Neuron (in vitro differentiated cells): Measurements from ENCODE around the gene PHOSPHO2.
A peak's percentile ranks its signal among the peaks of the same experiment; 100 is the strongest.

Source experiments
- H2AFZ ChIP-seq: one replicate; pipeline ENCODE4 v1.6.1; 2013; ENCODE audit warnings: low read depth, mild to moderate bottlenecking, inconsistent platforms, low read length, moderate library complexity
- H3K27me3 ChIP-seq: one replicate; pipeline ENCODE4 v1.6.1; 2013; ENCODE audit warnings: low read length; ENCODE audit not compliant: insufficient read depth
- H3K36me3 ChIP-seq: one replicate; pipeline ENCODE4 v1.6.1; 2013; ENCODE audit warnings: low read length; ENCODE audit not compliant: insufficient read depth
- H3K4me1 ChIP-seq: one replicate; pipeline ENCODE4 v1.6.1; 2013; ENCODE audit warnings: low read length; ENCODE audit not compliant: insufficient read depth
- H3K4me3 ChIP-seq: 2 replicates; pipeline ENCODE4 v1.5.1; 2013; ENCODE audit warnings: mild to moderate bottlenecking, low read length, moderate library complexity
- H3K9me3 ChIP-seq: one replicate; pipeline ENCODE4 v1.6.1; 2013; ENCODE audit warnings: low read length

Gene PHOSPHO2, protein sequence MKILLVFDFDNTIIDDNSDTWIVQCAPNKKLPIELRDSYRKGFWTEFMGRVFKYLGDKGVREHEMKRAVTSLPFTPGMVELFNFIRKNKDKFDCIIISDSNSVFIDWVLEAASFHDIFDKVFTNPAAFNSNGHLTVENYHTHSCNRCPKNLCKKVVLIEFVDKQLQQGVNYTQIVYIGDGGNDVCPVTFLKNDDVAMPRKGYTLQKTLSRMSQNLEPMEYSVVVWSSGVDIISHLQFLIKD

GRCh38 chr2:169694113-169694893 lies at the start of gene PHOSPHO2, which contains the start of gene CFAP210:
Gene PHOSPHO2 (plus strand): TSS chr2:169694469. CDS start chr2:169700972, 6,503 bp downstream.
Gene CFAP210 (minus strand): TSS chr2:169694405. CDS start chr2:169694327, 78 bp downstream.
- peak within 1 kb of the TSS; percentile 63 for H3K4me3 ChIP-seq
- H3K36me3 ChIP-seq, result peaks cover 15% of the 10 kb centered on the region
- no peaks in the 10 kb centered on the region for H3K27me3 ChIP-seq
- peak within 1 kb of the TSS; percentile 85 for H2AFZ ChIP-seq
- H3K4me1 ChIP-seq, result peaks cover 19% of the 10 kb centered on the region
- H3K9me3 ChIP-seq, result peaks cover 6% of the 10 kb centered on the region

DNA sequence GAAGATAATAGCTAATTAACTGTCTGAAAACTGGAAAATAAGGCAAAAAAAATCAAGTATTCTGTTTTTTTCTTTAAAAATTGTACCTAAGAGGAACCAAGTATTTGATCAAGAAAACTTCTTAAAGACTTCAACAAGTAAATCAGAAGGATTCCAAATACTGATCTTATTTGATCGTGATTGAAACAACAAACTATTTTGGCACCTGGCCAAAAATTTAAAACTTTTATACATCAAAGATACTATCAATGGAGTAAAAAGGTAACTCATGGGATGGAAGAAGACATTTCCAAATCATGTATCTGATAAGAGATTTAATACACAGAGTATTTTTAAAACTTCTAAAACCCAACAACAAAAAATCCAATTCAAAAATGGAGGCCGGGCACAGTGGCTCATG lies 46.8 kb upstream of the PHOSPHO2 start:
- H3K36me3 ChIP-seq, result no peaks in the 10 kb centered on the region
- H3K4me3 ChIP-seq, result no peak overlapping the region
- no peak overlapping the region for H2AFZ ChIP-seq
- H3K27me3 ChIP-seq, result no peaks in the 10 kb centered on the region
- H3K9me3 ChIP-seq, result no peaks in the 10 kb centered on the region
- no peaks in the 10 kb centered on the region for H3K4me1 ChIP-seq

DNA sequence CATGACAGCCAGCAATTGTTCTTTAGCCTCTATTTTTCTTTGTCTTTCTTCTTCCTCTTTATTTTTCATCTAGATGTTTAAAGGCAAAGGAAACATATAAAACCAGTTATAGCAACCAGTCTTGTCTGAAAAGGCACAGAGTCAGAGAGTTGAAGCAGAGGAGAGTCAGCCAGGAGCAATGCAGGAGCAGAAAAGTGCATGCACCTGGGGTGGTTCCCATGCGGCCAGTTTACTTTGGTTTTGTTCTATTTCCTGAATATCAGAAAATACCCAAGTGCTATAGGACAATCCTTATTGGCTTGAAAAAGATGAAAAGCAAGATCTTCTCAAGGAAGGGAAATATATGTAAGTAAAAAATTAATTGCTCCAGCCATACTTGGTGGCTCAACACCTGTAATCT lies 45.0 kb upstream of the PHOSPHO2 start:
- Histone ChIP-seq H2AFZ (no peak overlapping the region), H3K27me3 (no peaks in the 10 kb centered on the region), H3K9me3 (no peaks in the 10 kb centered on the region), H3K4me1 (no peaks in the 10 kb centered on the region), H3K36me3 (no peaks in the 10 kb centered on the region), H3K4me3 (no peak overlapping the region)

- H3K36me3 ChIP-seq, result no peaks in the 10 kb centered on the region
- H3K27me3 ChIP-seq, result no peaks in the 10 kb centered on the region
- H3K4me3 ChIP-seq, result no peak overlapping the region
- H2AFZ ChIP-seq, result no peak overlapping the region
- no peaks in the 10 kb centered on the region for H3K4me1 ChIP-seq
- H3K9me3 ChIP-seq, result no peaks in the 10 kb centered on the region
Observed at GRCh38 chr2:169653636-169654035, 40.6 kb upstream of the PHOSPHO2 start.

GRCh38 chr2:169656164-169656563 lies 38.1 kb upstream of the PHOSPHO2 start:
- H3K36me3 ChIP-seq, result no peaks in the 10 kb centered on the region
- H3K4me3 ChIP-seq, result no peak overlapping the region
- H3K27me3 ChIP-seq, result no peaks in the 10 kb centered on the region
- H2AFZ ChIP-seq, result no peak overlapping the region
- no peaks in the 10 kb centered on the region for H3K9me3 ChIP-seq
- no peaks in the 10 kb centered on the region for H3K4me1 ChIP-seq

- H3K4me3 ChIP-seq, result no peak overlapping the region
- no peaks in the 10 kb centered on the region for H3K4me1 ChIP-seq
- no peaks in the 10 kb centered on the region for H3K9me3 ChIP-seq
- H3K27me3 ChIP-seq, result no peaks in the 10 kb centered on the region
- no peak overlapping the region for H2AFZ ChIP-seq
- no peaks in the 10 kb centered on the region for H3K36me3 ChIP-seq
Observed at GRCh38 chr2:169658877-169659276, 35.4 kb upstream of the PHOSPHO2 start.

DNA sequence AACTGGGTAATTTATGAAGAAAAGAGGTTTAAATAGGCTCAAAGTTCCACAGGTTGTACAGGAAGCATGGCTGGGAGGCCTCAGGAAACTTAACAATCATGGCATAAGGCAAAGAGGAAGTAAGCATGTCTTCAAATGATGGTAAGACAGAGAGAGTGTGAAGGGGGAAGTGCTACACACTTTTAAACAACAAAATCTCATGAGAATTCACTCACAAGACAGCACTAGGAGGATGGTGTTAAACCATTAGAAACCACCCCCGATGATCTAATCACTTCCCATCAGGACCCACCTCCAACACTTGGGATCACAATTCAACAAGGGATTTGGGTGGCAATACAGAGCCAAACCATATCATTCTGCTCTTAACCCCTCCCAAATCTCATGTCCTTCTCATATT lies 34.9 kb upstream of the PHOSPHO2 start:
- no peaks in the 10 kb centered on the region for H3K9me3 ChIP-seq
- no peak overlapping the region for H3K4me3 ChIP-seq
- H2AFZ ChIP-seq, result no peak overlapping the region
- no peaks in the 10 kb centered on the region for H3K27me3 ChIP-seq
- no peaks in the 10 kb centered on the region for H3K36me3 ChIP-seq
- no peaks in the 10 kb centered on the region for H3K4me1 ChIP-seq

GRCh38 chr2:169661265-169661664 lies 33.0 kb upstream of the PHOSPHO2 start:
- Histone ChIP-seq H3K4me1 (no peaks in the 10 kb centered on the region), H3K9me3 (no peaks in the 10 kb centered on the region), H2AFZ (no peak overlapping the region), H3K4me3 (no peak overlapping the region), H3K27me3 (no peaks in the 10 kb centered on the region), H3K36me3 (no peaks in the 10 kb centered on the region)

DNA sequence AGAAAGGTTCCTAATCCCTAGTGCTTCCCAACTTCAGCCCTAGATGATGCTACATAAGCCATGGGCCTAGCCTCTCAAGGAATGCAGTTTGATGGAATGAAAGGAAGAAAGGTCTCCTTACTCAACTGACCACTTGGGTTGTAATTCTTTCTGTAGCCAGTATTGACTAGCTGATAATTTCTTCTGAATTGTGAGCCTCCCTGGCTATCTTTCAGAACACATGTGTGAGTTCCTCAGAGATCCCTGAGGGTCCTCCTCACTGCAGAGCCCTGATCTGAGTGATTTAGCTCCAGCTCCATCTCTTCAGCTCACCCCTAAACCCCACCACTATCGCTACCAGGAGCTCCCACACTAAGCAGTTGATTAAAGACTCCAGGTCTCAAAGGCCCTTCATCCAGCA lies 31.5 kb upstream of the PHOSPHO2 start:
- no peak overlapping the region for H2AFZ ChIP-seq
- no peak overlapping the region for H3K4me3 ChIP-seq
- no peaks in the 10 kb centered on the region for H3K4me1 ChIP-seq
- no peaks in the 10 kb centered on the region for H3K9me3 ChIP-seq
- H3K36me3 ChIP-seq, result no peaks in the 10 kb centered on the region
- H3K27me3 ChIP-seq, result no peaks in the 10 kb centered on the region

DNA sequence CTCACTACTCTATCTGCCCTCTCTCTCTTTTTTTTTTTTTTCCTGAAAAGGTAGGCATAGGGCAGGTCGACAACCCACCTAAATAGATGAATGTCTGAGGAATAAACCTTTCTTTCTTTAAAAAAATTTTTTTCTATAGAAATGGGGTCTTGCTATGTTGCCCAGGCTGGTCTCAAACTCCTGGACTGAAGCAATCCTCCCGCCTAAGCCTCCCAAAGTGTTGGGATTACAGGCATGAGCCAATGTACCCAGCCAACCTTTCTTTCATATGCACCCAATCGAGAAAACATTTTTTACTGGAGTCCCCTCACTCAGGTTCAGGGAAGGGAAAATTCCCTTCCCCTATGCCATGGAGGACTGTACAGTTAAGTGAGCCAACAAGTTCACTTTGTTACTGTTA lies 31.0 kb upstream of the PHOSPHO2 start:
- Histone ChIP-seq H3K4me3 (no peak overlapping the region), H3K4me1 (no peaks in the 10 kb centered on the region), H3K36me3 (no peaks in the 10 kb centered on the region), H2AFZ (no peak overlapping the region), H3K9me3 (no peaks in the 10 kb centered on the region), H3K27me3 (no peaks in the 10 kb centered on the region)

DNA sequence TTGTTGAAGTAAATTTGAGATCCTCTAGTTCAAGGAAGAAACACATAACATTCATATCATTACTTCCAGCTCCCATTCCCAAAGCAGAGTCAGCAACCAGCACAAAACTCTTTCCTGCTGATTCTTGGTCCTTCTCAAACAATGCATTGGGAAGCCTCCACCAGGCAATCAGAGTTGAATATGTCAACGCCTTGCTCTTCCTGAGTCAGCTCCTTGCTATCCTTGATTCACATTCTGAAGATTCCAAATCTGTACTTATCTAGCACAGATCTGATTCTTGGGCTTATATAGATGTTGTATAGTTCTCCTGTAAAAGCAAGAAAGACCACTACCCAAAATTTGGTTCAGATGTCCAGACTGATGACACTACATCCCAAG lies 29.7 kb upstream of the PHOSPHO2 start:
- Histone ChIP-seq H3K9me3 (peaks cover 2% of the 10 kb centered on the region), H2AFZ (no peak overlapping the region)

DNA sequence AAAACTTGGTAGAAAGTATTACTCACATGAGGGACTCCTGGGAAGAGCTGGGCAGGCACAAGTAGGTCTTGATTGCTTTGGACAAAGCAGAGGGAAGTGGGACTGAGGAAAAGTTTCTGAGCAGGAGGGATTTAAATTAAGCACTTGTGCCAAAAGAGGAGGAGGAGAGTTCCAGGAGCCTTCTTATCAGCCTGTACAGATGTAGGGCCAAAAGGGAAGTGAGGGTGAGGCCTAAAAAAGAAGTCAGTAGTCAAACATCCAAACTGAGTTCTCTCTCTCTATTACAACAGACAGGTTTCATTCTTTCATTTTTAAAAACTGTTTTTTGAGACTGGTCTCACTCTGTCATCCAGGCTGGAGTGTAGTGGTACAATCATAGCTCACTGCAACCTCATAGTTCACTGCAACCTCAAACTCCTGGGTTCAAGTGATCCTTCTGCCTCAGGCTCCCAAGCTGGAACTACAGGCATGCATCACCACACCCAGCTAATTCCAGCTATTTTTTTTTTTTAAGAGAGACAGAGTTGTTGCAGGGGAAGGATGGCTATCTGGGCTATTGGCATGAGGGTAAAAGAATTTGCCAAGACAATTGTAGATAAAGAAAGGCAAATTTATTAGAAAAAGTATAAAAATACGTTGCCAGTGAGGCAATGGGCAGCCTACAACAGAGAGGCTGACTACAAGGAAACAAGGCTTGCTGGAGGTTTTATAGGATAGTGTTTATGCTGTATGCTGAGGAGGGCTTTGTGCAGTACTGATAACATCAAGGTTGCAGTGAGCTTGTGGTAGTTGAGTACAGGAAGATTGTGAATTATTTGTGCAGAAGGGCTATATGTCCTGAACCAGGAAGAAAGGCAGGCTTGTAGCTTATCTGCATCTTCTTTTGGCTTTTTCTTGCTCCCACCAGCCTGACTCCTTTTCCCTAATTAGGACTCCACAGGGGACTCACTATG lies 29.0 kb upstream of the PHOSPHO2 start:
- Histone ChIP-seq H3K4me3 (no peak overlapping the region), H3K9me3 (peaks cover 2% of the 10 kb centered on the region), H3K27me3 (no peaks in the 10 kb centered on the region), H3K36me3 (no peaks in the 10 kb centered on the region), H2AFZ (no peak overlapping the region), H3K4me1 (no peaks in the 10 kb centered on the region)

More for the DNA sequence above, 29.7 kb upstream of the PHOSPHO2 start:
- H3K4me1 ChIP-seq, result no peaks in the 10 kb centered on the region
- no peaks in the 10 kb centered on the region for H3K36me3 ChIP-seq
- H3K4me3 ChIP-seq, result no peak overlapping the region
- no peaks in the 10 kb centered on the region for H3K27me3 ChIP-seq

DNA sequence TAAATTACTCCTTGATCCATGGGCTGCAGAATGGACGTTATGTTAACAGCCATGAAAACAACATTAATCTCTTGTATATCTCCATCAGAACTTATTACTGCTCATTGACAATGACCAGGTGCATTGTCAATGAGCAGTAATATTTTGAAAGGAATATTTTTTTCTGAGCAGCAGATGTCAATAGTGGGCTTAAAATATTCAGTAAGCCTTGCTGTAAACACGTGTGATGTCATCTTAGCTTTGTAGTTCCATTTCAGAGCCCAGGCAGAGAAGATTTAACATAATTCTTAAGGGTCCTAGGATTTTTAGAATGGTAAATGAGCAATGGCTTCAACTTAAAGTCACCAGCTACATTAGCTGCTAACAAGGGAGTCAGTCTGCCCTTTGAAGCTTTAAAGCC lies 26.7 kb upstream of the PHOSPHO2 start:
- no peaks in the 10 kb centered on the region for H3K4me1 ChIP-seq
- no peaks in the 10 kb centered on the region for H3K27me3 ChIP-seq
- peaks cover 2% of the 10 kb centered on the region for H3K9me3 ChIP-seq
- H3K36me3 ChIP-seq, result no peaks in the 10 kb centered on the region
- no peak overlapping the region for H3K4me3 ChIP-seq
- no peak overlapping the region for H2AFZ ChIP-seq
